H1 (cell line): ENCODE data around the gene CCNK. TPM values are rescaled to one million over a fixed set of nuclear protein-coding genes. Genes with fewer than 3 reads are reported as not detected.
A peak's percentile ranks its signal among the peaks of the same experiment; 100 is the strongest.

Experiments used
- CHD1 ChIP-seq: IDR thresholded peaks from 2 replicates; pipeline ENCODE4 v1.6.1; 2012; ENCODE audit warnings: low read depth, low read length, improper control_type of control experiment
- KDM1A ChIP-seq: fragments of 200-600, 300-600 bp; sonication (generic); IDR thresholded peaks from 2 replicates; pipeline ENCODE4 v1.7.1; 2016; ENCODE audit warnings: mild to moderate bottlenecking, low read length, borderline replicate concordance
- SAP30 ChIP-seq: fragments of 300-600 bp; sonication (generic); IDR thresholded peaks from 2 replicates; pipeline ENCODE4 v1.7.1; 2012; ENCODE audit warnings: low read length, moderate library complexity, mild to moderate bottlenecking, inconsistent platforms; ENCODE audit not compliant: insufficient read depth, insufficient replicate concordance
- polyA plus RNA-seq, 7 experiments: library from polyadenylated mRNA; depleted of rRNA in 3 of 7; stranded (reverse) in 5 of 7; unstranded in 2 of 7; fragments of >200 nt in 5 of 7; fragments of 200-250 nt in 2 of 7; gene quantifications; 1 replicate in 5 of 7; 2 replicates in 1 of 7; 4 replicates in 1 of 7; pipeline versions ENCODE4 v1.2.1 to v1.2.3, GENCODE V29; 2011 to 2013; ENCODE audit warnings: missing spikeins in 2 of 7, mixed read lengths in 2 of 7
- total RNA-seq: library from RNA; stranded (reverse); fragmentation: NEBNext Ultra II Directional; extraction: Animal tissue kit (Norgen Biotek cat#: 25700); gene quantifications from 2 replicates; pipeline ENCODE4 v1.2.1, GENCODE V29; 2021

The CCNK gene
- total and polyA plus RNA-seq, 2 of the 8 experiments (the other 6 are each of a cell fraction or from before 2014, with no cell fraction given) = 10.7 to 82.7 TPM

DNA sequence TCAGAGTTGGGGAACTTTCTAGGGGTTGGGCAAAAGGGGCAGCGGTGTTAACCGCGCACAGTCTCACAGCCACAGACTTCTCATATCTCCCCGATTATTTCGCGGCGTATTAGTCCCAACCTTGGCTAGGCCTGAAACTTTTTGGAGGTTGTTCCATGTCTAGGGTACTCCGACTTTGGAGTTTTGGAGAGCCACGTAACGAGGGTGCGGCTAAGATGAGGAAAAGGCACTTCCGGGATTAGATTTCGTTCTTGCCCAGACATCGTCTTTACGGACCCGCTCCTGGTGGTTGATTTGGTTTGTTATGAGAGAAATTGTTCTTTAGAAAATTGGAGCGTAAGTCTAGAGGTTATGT lies 513 bp downstream of the CCNK start (continued):
- TF ChIP-seq KDM1A (no peak), CHD1 (no peak), SAP30 (peak; percentile 39)
